Superior temporal gyrus (tissue), 1 donor: ENCODE results near the gene MAP2K6.
"Not testable (repeated sequence)": the region's sequence is repeated elsewhere in the genome, so short reads cannot be mapped to it uniquely, and the experiment has no call there.

Source experiments
- DNase-seq: peaks from one replicate; pipeline ENCODE4 v3.0.0-alpha.2; 2016; ENCODE audit errors: extremely low spot score

MAP2K6 gene

GRCh38 chr17:69455040-69455439, 40.5 kb downstream of the MAP2K6 start:
- no peak for DNase-seq

GRCh38 chr17:69457603-69458002, 43.1 kb downstream of the MAP2K6 start:
- no peak for DNase-seq

DNA sequence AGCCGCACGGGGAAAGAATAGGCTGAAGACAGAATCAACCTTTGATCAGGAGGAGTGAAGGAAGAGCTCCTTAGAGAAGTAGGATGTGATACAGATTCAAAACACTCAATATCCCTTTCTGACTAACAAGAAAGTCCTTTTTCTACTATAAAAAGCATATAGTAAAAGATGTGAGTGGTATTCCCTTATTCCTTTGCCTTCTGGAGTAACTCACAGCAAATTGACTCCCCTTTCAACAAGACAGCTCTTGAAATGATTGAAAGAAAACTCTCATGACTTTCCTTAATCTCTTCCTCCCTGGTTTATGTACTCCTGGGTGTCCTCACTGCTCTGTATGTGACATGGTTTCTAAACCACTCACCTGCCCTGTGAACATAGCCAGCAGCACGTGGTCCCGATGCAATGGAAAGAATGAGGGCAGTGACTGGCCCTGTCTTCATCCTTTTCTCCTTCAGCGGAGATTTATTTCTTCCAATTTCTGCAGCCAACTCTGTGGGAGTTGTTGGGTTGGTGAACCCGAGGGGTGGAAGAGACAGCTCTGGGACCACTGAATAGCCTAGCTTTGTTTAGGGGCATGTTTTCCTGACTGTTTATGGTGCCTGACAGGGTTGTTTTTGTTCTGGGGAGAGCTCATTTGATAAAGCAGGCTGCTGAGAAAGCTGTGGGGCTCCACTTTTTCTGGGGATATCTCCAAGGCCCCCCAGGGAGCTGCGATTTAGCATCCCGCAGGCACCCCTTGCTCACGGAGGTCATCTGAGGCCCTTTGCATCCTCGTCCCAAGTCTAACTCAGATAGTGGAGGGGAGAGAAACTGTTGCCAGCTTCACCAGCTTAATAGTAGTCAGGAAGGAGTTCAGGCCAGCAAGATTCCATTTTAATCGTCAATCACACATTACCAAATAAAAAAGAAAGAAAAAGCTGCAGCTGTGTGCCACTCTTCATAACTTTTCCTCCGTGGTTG, 46.7 kb downstream of the MAP2K6 start:
- DNase-seq = no peak

DNA sequence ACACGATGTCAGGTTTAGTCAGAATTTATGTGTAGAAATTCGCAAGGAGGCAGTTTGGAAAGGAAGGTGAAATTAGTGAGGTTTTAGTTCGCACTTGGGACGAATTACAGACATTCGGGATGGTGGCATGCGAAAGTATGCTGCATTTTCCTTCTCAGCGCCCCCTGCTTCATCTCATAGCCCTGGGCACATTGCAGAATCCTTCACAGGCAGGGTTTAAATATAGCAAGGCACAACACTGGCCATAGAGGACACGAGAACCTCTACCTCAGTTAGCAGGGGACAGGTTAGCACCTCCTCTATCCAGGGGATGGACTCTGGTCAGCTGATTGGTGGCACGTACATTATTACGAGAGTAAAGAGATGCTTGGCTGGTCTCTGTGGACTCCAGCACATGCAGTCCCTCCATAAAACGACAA, 47.5 kb downstream of the MAP2K6 start:
- DNase-seq = no peak

DNA sequence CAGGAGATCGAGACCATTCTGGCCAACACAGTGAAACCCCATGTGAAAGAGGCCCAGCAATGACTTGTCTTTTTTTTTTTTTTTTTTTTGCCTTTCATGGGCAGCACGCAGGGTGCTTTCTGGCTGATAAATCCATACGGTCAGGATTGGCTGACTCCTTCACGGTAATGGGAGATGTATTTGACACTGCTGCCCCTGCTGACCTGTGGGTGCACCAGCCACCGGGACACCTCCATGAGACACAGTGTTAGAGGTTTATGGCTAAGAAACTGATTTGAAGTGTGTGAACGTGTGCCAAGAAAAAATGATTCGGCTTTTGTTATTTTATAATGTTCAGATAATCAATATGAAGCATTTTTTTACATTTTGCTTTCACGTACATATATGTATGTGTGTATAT, 48.4 kb downstream of the MAP2K6 start:
- no peak for DNase-seq

DNA sequence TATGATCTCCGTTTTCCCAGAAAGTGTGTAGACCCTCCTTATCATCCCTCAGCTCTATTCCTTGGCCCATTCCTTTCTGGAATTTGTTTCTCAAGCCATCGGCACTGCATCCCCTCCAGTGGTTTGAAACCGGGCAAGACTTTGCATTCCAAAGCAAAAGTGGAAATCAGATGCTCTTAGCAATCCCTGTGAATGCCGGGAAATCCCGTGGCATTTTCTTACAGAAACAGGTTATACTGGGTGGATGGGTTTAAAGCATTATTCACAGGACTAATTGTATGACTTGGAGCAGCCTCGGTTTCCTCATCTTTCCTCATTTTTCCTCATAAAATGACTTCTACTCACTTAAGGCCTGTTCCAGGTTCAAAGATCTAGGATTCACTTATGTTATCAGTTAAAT, 52.0 kb downstream of the MAP2K6 start:
- DNase-seq = no peak

DNA sequence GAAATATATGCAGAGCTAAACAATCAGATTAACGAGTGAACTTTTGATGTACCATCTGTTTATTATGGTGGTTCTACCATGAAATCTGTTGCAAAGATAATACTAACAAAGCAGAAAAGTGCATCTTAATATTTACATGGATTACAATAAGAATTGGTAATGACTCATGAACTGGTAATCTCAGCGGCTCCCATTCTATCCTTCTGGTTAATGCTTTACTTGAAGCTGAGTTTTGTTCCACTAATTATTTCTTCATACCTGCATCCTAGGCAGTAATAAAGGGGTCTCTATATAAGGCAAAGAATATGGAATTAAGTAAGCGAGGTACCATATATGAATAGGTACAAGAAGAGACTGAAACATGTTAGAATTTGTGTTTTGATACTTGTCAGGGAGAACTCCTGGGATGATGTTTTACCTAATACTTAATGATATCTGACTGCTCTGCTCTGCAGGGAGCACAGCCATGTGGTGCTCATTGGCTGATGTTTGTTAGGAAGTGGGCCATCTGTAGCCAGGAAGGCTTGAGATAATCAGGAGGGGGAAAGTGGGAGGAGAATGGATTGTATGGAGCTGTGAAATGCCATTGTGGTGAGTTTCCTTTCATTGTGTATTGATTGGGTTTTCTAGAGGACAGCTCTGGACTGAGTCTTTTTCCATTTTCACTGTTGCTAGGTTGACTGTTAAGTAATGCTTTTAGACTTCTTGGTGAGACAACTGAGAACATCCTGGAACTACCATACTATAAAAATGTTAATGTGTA, 52.6 kb downstream of the MAP2K6 start:
- DNase-seq = no peak

- no peak for DNase-seq
Measured at GRCh38 chr17:69468207-69468606, 53.7 kb downstream of the MAP2K6 start.

DNA sequence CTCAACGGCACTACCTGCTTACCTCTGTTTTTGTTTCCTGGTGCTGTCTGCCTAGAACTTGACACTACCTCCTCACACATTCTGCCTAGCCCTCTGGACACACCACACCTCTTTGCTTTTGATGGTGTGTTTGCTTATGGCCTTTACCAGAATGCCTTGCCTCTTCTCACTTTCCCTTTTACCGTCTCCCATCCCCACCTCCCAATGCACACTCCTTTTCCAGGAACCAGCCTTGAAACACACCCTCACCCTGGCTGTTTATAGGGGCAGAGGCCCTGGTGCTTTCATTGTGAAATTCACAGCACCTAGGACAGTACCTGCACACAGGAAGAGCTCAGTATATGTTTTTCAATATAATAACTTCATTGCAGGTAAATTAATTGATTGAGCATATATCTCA, 56.2 kb downstream of the MAP2K6 start:
- DNase-seq = no peak

DNA sequence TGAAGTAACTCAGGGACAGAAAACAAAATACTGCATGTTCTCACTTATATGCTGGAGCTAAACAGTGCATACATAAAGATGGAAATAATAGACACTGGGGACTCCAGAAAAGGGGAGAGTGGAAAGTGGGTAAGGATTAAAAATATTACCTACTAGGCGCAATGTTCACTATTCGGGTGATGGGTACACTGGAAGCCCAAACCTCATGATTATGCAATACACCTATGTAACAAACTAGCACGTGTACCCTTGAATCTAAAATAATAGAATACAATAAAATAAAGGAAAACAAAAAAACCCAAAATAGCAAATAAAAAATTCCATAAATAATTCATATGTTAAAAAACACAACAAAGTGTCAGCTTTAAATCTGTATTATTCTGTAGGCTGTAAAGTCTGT, 56.9 kb downstream of the MAP2K6 start:
- no peak for DNase-seq

GRCh38 chr17:69473841-69474831, 59.6 kb downstream of the MAP2K6 start:
- no peak for DNase-seq

DNA sequence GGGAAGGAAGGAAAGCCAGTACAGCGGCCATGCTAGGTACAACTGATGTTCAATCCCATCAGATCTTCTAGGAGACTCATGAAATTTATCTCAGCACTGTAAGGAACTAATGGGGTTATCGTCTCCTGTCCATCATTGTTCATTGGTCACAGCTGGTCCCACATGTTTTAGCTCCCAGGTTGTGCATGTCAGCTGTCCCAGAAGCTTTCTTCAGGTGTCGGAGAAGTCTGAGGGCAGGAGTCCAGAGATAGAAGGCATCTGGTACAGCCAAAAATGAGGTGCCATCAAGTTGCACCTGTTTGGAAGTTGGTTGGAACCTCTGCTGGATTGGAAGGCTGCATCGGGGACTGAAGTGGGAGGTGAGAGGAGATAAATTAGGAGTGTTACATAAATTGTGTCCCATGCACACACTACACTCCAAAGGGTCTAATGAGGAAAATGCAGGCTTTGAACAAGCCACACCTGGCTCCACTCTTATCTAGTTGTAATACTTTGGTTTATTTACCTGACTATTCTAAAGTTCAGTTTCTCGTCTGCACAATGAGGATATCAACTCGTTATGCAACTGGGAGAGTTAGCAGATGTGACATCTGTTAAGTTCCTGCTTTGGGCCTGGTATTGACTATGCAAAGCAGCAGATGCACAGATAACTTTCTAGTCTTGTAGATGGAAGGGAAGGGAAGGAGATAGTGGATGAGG, 62.9 kb downstream of the MAP2K6 start:
- peak; percentile 41 for DNase-seq

DNA sequence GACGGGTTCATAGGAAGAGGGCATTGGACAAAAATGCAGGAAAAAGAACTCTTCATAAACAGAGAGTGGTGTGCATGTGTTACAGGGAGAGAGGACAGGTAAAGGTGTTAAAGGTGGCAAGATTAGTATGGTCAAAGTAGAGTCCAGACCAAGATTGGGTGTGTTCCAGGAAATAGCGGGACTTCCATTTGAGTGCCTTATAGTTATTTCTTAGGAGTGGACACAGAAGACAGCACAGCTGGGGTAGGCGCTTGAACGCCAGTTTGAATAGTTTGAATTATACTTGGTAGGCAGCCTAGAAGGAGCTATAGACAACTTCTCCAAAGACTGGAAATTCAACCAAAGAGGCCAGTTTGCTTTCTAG, 63.4 kb downstream of the MAP2K6 start:
- no peak for DNase-seq

- no peak for DNase-seq
Measured at GRCh38 chr17:69478916-69479315, 64.4 kb downstream of the MAP2K6 start.

- DNase-seq = not testable (repeated sequence)
Measured at GRCh38 chr17:69479756-69480155, 65.3 kb downstream of the MAP2K6 start.

GRCh38 chr17:69480245-69480644, 65.7 kb downstream of the MAP2K6 start:
- DNase-seq = no peak

DNA sequence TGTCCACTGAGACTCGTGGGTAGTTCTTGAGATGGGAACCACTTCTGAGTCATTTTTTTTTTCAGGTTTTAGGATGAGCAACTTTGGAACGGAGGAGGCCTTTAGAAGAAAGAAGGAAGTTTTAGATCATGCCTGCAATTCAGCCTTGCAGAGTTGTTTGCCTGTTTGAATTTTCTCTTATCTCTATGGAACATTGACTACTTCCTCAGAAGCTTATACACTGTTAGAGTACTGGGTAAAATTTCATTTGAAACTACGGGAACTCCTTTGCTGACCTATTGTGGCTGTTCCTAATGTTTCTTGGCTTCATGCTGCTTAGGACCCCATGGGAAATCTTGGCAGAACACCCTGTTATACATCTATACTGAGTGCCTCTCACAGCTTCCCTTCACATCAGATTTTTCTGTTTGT, 70.8 kb downstream of the MAP2K6 start:
- DNase-seq = no peak

GRCh38 chr17:69485901-69486643, 71.6 kb downstream of the MAP2K6 start:
- no peak for DNase-seq

DNA sequence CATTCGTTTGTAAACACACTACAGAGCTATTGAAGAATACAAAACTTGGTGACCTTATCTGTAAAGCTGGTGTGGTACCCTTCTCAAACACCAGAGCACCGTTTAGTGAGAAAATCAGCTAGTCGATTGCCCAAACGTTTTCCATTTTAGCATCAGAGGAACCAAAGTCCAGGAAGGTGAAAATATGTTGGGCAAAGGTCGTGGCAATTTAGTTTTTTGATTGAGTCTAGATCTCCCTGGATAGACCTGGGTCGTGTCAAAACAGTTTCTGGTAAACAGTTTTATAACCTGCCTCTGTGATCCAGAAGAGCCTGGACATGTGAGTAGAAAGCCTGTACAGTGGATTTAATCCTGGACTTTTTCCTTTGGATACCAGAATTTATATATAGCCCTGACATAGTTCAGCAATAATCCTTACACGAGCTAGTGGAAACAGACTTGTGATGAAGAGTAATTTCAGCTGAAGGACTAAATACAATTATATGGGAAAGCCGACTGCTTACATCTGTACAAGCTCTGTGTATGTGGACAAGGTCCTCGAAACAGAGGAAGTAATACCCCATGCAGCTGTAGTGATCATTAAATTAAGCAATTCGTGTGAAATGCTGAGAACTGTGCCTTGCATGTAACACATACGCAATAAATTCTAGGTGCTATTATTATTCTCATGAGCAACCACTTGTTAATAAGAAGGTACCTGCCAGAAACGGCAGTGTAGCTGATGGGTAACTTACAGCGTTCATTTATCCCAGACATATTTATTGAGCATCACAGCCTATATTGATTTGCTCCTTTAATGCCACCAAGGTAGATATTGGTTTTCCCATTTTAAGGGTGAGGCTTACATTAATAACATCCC, 72.5 kb downstream of the MAP2K6 start:
- DNase-seq = no peak
